GM06990 (cell line): ENCODE data around the gene FAM131C.

Experiments
- DNase-seq: peaks from one replicate; pipeline ENCODE4 v3.0.0-alpha.2; 2011; ENCODE audit not compliant: insufficient read length; ENCODE audit errors: extremely low read depth
- H3K27me3 ChIP-seq: replicated peaks from 2 replicates; pipeline ENCODE4 v1.6.0; 2011; ENCODE audit warnings: low read length; ENCODE audit not compliant: control insufficient read depth, insufficient read depth
- H3K36me3 ChIP-seq: 2 replicates; pipeline ENCODE4 v1.5.1; 2011; ENCODE audit warnings: low read length; ENCODE audit not compliant: control insufficient read depth, insufficient read depth
- H3K4me3 ChIP-seq: replicated peaks from 2 replicates; pipeline ENCODE4 v1.5.1; 2011; ENCODE audit warnings: low read depth, mild to moderate bottlenecking, control low read depth, low read length
- CTCF ChIP-seq: IDR thresholded peaks from 2 replicates; pipeline ENCODE4 v1.5.1; 2011; ENCODE audit warnings: low read length, control low read depth, mild to moderate bottlenecking, inconsistent platforms; ENCODE audit not compliant: insufficient read depth, poor library complexity, severe bottlenecking

FAM131C gene

DNA sequence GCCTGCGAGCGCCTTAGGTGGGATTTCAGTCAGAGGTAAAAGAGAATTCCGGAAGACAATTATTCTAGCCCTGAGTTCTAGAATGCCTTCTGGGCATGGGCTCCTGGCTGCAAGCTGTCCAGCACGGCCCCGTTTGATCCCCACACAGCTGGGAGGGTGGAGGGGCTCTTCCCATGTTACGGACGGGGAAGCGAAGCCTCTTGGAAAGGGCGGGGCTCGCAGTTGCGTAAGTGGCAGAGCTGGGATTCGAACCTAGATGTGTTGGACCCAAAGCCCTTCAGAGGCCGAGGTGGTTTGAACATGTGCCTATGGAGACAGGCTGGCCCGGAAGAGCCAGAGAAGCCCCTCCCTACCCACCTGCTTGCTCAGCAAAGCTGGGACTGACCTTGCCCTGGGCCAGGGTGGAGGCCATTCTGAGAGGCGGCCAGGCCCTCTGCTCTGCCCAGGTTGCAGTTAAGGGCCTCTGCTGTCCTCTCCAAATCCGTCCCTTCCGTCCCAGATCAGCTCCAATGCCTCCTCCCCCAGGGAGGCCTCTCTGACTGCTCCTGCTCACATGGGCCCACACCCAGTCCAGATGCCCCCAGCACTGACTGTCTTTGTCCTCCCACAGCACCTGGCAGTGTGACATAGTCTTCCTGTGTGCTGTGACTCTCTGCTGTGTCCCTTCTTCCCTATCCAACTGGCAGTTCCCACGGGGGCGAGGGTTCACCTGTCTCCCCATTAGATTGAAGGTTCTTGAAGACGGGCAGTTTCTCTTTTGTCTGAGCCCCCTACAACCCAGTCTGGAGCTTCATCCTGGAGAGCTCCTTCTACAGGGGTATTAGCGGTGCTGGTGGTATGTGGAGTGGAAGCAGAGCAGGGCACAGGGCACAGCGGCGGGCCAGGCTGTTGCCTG, 54.5 kb downstream of the FAM131C start:
- TF ChIP-seq CTCF: no peak
- peaks cover 5% of the 10 kb centered on the region; the same call in 1 of the 2 replicates for H3K27me3 ChIP-seq
- H3K36me3 ChIP-seq: no peaks in the 10 kb centered on the region
- no peak overlapping the region for H3K4me3 ChIP-seq
- no peak for DNase-seq

DNA sequence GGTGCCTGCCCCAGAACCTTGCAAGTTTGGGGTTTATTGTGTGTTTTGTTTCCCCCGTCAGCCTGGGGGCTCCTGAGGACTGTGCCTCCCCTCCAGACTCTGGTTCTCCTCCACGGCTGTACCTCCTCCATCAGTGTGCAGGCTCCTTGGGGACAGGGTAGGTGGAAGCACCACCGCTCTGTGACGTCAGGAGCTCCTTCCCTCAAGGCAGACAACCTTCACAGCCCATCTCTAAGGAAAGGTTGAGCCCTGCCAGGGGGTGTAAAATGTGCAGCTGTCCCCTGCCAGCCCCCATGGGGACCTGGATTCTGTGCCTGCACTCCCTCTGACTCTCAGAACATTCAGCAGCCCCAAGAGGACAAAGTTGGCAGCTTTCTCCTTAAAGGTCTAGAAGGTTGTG, 55.1 kb downstream of the FAM131C start:
- H3K27me3 ChIP-seq: peaks cover 5% of the 10 kb centered on the region; the same call in 1 of the 2 replicates
- no peak overlapping the region for H3K4me3 ChIP-seq

DNA sequence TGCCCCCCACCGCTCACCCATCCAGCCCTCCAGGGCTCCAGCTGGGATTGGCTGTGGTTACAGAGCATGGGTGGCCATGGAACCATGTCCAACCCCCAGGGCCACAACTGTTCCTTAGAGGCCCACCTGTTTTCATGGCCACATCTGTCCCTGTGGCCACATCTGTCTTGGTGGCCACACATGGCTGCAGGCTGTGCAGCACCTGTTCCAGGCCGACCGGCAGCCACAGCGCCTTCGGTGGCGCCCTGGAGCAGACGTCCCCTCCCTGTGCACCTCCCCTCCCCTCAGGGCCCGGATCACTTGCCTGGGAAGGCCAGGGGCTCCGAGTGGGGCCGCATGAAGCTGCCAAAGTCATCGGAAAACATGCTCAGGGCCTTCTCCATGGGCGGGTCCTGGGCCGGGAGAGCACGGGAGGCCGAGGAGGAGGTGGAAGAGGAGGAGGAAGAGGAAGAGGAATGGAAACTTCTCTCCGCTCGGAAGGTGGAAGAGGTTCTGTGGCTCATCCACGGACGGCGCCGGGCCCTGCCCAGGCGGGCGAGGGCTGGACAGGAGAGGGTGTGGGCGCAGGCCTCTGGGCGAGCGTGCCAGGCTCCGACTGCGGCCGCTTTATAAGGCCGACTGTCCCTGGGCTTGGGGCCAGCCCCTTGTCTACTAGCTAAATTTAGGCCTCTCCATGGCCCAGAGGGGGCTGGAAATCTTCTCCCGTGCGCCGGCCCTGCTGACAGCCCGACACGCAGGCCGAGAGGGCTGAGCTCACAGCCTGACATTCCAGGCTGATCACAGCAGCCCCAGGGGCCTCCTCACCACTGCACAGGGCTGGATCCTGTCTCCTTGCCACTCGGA, 55.8 kb downstream of the FAM131C start, which contains the start of gene HSPB7:
Gene HSPB7 (minus strand): TSS at position 583 of the 843 bp plus-strand sequence. CDS start 80 bp downstream, at position 503.
- no peak for DNase-seq
- no peaks in the 10 kb centered on the region for H3K36me3 ChIP-seq
- TF ChIP-seq CTCF: peak; percentile 16

More for the DNA sequence above, 55.1 kb downstream of the FAM131C start:
- no peaks in the 10 kb centered on the region for H3K36me3 ChIP-seq
- TF ChIP-seq CTCF: no peak
- no peak for DNase-seq

GRCh38 chr1:16017076-16017460, 56.4 kb downstream of the FAM131C start:
- TF ChIP-seq CTCF: no peak
- Histone ChIP-seq H3K4me3 (no peak overlapping the region), H3K36me3 (no peaks in the 10 kb centered on the region), H3K27me3 (peaks cover 4% of the 10 kb centered on the region; the same call in 1 of the 2 replicates)
- DNase-seq: no peak

More for the DNA sequence above, 55.8 kb downstream of the FAM131C start, which contains the start of gene HSPB7:
- Histone ChIP-seq H3K4me3 (no peak within 1 kb of the TSS), H3K27me3 (peaks cover 5% of the 10 kb centered on the region; the same call in 1 of the 2 replicates)

GRCh38 chr1:16015960-16016901, 57.2 kb downstream of the FAM131C start:
- no peak for DNase-seq
- no peak for TF ChIP-seq CTCF
- H3K4me3 ChIP-seq: no peak overlapping the region

More at GRCh38 chr1:16015960-16016901, 57.2 kb downstream of the FAM131C start:
- H3K27me3 ChIP-seq: peaks cover 4% of the 10 kb centered on the region; the same call in 1 of the 2 replicates
- no peaks in the 10 kb centered on the region for H3K36me3 ChIP-seq
